GOT3 (cell line): ENCODE results near the gene MET.

ENCODE experiments used
- DNase-seq: peaks from one replicate; lab custom pipeline; 2025; ENCODE audit warnings: mixed read lengths; lab: John Stamatoyannopoulos, UW

Gene MET

DNA sequence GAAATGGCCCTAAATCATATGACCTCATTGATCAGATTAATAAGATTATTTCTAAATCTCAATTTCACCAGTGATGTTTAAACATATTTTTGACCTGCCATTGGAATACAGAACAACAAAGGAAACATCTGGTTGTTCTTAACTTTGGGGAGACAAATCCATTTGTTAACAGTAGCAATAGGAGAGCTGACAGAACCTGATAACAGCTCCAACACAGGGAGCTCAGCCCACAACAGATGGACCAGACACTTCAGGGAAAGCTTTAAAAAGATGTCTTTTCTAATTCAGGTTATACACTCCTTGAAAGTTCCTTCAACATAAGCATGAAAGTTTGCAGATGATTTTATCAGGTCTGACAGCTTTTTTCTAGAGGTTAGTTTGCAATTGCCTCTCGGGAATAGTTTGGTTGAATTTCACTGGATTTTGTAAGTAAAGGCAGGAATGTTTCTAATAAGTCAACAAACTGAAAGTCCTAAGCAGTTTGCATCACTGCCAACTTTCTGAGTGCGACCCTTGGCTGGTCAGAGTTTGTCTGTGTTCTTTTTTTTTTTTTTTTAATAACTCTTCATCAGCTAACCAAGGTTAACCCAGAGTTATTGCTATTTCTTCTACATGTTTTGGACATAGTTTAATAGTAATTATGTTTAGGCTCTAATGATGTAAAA is 6.5 kb upstream of the MET start:
- no peak for DNase-seq

GRCh38 chr7:116669769-116670168 is 2.2 kb upstream of the MET start:
- DNase-seq: no peak

DNA sequence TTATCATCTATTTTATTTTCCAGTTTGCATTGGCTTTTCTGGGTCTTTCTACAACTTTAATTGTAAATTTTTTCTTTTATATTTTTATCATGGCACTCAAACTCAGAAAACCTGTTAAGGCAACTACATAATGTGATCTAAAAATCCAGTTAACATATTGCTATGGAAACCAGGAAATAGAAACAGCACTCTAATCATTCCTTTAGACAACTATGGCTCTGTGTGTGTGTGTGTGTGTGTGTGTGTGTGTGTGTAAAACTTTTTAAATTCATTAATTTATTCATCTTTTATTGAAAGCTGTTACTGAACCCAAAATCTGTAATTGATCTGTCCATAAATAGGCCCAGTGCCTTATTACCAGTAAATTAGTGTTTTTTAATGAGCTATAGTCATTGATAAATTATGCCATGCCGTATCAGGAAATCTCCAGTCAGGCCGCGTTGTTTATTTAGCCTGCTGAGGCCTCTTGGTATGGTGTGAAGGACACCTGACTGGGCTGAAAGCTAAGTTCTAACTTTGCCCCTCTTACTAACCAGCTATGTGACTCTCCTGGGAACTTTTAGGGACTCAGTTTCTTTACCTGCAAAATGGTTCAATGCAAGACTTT is 1.5 kb upstream of the MET start:
- no peak for DNase-seq

GRCh38 chr7:116671111-116671510 is 885 bp upstream of the MET start:
- no peak for DNase-seq

GRCh38 chr7:116672596-116673456 is 830 bp downstream of the MET start:
- DNase-seq: no peak

DNA sequence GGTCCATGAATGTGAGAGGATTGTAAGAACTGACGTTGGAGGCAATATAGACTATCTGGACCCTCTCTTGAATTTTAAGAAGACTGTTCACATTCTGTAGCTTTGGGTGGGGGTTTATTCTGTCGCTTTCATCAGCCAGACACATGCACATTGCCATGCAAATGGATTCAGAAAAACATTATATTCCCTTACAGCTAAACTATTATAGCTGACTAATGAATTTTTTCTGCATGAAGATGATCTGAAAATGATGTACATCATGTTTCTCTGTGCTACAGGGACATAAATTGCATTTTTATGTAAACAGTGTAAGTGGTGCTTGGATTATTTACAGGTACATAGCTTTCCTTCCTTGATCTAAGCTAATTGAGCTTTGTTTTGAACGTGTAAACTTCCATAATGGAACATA is 1.5 kb downstream of the MET start:
- no peak for DNase-seq

DNA sequence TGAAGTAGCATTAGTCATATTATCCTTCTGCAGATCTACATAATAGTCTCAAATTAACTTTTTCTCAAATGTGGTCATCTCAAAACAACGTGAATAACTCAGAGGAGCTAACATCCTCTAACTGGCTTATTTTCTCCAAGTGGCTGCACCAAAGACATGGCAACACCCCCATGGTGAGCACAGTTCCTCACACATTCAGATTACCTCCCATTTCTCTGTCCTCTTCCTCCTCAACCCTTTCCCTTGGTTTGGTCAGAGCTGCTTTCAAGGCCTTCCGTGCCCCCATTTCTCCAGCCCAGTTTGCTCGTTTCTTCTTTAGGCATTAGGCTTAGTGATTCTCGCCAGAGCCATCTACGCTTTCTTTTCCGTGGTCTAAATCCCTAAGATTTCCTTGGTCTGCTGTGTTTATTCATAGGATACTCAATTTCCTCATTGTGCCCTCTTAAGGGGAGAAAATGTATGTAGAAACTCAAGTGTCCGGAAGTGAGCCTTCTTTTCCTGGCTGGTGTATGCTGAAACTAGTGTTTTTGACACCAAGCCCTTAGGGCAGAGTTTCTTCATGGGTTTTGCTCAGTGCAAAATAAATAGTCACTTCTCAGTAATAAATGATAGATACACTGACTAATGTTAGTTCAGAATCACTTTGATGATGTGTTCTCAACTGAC is 2.6 kb downstream of the MET start:
- no peak for DNase-seq

DNA sequence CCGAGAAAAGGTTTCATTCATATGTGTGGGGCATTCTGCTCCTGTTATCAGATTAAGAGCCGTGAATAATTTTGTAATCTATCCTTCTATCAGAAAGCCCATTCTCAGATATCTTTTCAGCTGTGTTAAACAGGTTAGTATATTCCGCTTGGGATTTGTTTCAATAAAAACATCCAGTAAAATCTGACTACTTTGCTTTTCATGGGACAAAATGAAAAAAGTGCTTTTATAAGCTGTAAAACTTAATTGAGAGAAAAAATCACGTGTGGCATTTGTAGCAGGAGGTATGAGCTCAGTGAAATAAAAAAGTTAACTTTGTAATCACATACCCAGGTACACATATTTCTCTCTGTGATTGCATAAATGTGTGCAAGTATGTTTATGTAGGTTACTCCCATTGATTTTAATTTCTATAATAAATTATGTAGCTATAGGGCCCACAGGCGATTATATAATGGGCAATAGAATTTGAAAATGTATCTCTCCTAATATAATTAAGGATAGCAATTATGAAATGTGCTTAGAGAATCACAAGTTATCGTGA is 3.9 kb downstream of the MET start:
- DNase-seq: no peak

GRCh38 chr7:116678780-116679179 is 6.8 kb downstream of the MET start:
- no peak for DNase-seq

DNA sequence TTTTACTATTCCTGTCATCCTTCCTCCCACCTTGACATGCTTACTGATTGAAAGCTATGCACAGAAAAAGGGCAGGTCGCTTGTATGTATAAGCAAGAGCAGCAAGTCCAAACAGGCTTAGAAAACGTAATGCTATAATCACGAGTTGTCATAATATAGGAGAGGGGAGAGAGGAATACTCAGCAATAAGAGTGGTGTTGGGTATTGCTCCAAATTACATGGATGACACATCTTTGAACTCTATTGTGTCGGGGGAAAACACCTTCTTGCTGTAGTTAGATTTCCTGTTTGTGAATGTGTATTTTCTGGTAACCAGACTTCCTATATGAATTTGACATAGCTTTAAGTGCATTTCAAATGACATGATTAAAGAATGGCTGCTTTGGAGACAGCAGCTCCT is 7.5 kb downstream of the MET start:
- no peak for DNase-seq

GRCh38 chr7:116683786-116684185 is 11.8 kb downstream of the MET start:
- DNase-seq: no peak

- DNase-seq: no peak
Observed at GRCh38 chr7:116686033-116686432, 14.0 kb downstream of the MET start.

DNA sequence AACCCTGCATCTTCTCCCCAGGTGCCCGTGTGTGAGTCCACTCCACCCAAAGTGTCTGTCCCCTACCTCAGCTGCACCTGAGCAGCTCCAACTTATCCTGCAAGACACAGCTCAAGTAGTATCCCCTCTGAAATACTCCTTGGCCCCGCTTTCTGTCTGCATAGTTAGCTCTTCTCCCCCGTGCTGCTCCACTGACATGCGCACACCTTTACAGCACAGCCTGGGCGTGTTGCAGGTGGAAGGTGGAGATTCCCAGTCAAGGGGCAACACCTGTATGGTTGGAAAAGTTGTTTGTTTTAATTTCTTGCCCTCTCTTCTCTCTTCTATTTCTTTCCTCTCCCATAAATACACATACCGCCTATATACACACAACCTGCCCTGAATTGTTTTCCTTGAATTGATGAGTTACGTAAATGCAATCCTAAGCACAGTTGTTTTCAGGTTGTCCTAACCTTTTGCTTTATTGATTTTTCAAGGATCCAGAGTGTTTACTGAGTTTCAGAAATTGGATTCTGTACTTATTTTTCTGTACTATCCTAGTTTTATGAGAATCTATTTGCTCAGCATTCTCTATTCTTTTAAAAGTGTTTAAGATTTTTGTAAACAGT is 14.9 kb downstream of the MET start:
- DNase-seq: no peak

- DNase-seq: no peak
Observed at GRCh38 chr7:116687801-116688201, 15.8 kb downstream of the MET start.

DNA sequence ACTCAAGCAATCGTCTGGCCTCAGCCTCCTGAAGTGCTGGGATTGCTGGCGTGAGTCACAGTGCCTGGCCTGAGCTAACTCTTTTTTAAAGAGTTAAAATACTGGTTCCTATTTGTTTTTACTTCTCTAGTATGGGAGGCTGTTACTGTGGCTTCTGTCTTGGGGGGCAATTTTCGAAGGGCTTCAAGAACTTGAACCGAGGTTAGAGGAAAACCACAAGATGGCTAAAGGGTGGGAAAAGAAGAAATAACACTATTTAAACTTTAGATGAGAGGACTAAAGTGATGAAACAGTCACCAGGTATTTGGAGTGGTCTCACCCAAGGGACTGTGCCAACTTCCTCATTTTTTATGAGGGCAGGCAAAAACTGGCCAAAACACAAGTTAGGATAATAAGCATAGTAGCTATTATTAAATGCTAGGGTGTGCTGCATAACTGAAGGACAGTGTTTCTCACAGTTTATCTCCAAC is 17.8 kb downstream of the MET start:
- DNase-seq: no peak

DNA sequence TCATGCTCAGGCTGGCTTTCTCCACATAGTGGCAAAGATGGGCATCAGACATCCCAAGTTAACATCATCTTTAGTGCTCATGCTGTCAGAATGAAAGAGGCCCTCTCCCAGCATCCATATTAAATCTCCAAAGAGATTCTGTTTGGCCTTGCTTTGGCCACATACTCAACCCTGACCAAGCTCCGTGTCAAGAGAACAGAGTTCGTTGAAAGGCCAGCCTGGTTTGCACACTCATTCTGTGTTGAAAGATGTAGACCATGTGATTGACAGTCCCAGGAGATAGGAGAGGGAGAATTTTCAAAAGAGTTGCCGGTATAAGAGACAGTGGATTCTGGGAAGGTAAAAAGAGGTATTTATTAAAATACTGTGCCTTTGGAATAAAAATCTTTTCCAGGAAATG is 19.7 kb downstream of the MET start:
- DNase-seq: no peak

DNA sequence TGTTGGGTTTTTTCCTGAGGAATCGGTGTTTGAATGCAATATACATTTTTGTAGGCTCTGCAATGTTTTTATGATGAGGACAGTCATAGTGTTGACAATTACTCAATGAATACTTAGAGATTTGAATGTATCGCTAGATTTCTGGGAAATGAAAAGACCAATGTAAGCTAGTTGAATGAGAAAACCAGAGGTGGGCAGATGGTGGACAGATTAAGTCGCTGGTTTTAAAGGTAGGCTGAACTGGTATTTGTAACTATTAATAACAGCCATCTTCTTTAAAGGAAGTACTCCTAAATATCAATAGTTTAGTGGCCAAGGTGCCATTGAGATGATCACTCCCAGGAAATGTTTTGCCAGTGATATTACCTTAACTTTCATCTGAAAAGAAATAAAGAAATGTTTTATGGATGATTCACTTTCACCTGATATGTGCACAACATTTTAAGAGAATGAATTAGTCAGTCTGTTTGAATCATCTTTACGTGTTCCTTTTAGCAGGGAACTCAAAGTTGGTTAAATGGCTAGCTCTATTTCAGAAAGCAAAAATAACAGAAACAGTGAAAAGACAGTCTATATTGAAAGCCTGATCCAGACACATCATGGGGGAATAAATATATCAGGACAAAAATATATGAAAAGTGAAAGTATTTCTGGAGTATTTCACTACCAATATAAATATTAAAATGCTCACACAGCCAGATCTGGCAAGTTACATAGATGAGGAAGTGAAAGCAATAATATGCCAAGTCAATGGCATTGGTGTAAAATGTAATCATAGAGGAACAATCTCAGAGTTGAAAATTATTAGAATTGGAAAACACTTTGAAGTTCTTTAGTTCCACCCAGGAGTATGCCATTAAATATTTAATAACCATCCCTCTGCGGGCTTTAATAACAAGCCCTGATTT is 20.7 kb downstream of the MET start:
- no peak for DNase-seq

DNA sequence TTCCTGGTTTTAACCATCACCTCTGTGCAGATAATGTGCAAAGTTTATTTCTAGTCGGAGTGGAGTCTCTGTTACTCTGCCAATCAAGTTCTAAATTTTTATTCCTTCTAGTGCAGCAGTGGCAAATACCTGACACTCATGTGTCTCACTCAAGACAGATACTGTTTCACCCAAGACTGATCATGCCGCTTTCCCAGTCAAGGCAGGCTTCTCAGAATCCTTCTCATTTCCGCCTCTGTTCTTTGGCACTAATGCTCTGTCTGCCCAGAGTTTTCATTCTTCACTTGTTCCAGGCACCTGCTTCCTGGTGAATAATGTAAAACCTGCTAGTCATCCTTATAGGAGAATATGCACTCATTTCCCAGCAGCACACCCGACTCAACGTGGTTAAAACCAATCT is 24.7 kb downstream of the MET start:
- no peak for DNase-seq

DNA sequence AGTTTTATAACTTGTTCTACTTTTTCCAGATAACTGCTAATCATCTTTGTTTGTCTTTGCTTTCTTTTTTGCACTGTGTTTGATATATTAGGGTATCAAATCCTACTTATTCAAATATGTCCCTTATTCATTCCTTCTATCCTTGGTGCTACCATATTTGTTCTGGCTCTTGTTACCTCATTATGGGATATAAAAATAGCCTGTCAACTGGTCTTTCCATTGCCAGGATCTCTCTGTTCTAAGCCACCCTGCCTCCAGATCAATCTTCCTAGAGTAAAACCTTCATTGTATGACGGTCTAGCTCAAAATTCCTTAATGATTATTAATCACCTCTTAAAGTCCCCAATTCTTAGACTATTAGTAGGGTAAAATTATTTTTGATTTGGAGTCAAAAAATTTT is 25.2 kb downstream of the MET start:
- DNase-seq: no peak

GRCh38 chr7:116697761-116698160 is 25.8 kb downstream of the MET start:
- DNase-seq: no peak

- DNase-seq: no peak
Observed at GRCh38 chr7:116698396-116698795, 26.4 kb downstream of the MET start.
